RWPE2 (cell line): Measurements from ENCODE around the gene AGPAT1.

Experiments
- ATAC-seq: fragments of 200-7000 bp; cut with Tn5 transposase; 3 replicates; pipeline ENCODE4 v1.9.1; 2021; ENCODE audit warnings: low read depth
- DNase-seq: peaks from one replicate; pipeline ENCODE4 v3.0.0-alpha.2; 2020; ENCODE audit warnings: low spot score
- H3K27ac ChIP-seq: fragments of 450-650 bp; 2 replicates; pipeline ENCODE4 v1.5.1; 2017; ENCODE audit warnings: mild to moderate bottlenecking; ENCODE audit not compliant: poor library complexity, severe bottlenecking
- H3K27me3 ChIP-seq: fragments of 250-450 bp; sonication (Bioruptor Pico); 2 replicates; pipeline ENCODE4 v1.5.1; 2021; ENCODE audit warnings: mild to moderate bottlenecking, moderate library complexity; ENCODE audit not compliant: insufficient read depth, poor library complexity, severe bottlenecking
- H3K36me3 ChIP-seq: fragments of 250-450 bp; sonication (Bioruptor Pico); 2 replicates; pipeline ENCODE4 v1.5.1; 2020; ENCODE audit warnings: low read depth, mild to moderate bottlenecking, moderate library complexity
- H3K4me1 ChIP-seq: fragments of 250-450 bp; sonication (Bioruptor Pico); 2 replicates; pipeline ENCODE4 v1.5.1; 2021; ENCODE audit warnings: mild to moderate bottlenecking, moderate library complexity; ENCODE audit not compliant: insufficient read depth, poor library complexity, severe bottlenecking
- H3K4me3 ChIP-seq: fragments of 250-450 bp; sonication (Bioruptor Pico); 2 replicates; pipeline ENCODE4 v1.5.1; 2021; ENCODE audit warnings: mild to moderate bottlenecking, moderate library complexity; ENCODE audit not compliant: severe bottlenecking
- H3K9me3 ChIP-seq: fragments of 250-450 bp; sonication (Bioruptor Pico); 2 replicates; pipeline ENCODE4 v1.5.1; 2021; ENCODE audit warnings: mild to moderate bottlenecking, moderate library complexity; ENCODE audit not compliant: severe bottlenecking
- CTCF ChIP-seq: fragments of 450-650 bp; IDR thresholded peaks from one replicate; pipeline ENCODE4 v1.5.1; 2017; ENCODE audit warnings: mild to moderate bottlenecking, moderate library complexity; ENCODE audit not compliant: poor library complexity, severe bottlenecking

AGPAT1 gene

GRCh38 chr6:32149932-32150870 lies 25.7 kb downstream of the AGPAT1 start:
- H3K4me1 ChIP-seq = peaks cover 6% of the 10 kb centered on the region
- H3K9me3 ChIP-seq = no peaks in the 10 kb centered on the region
- no peak overlapping the region for H3K4me3 ChIP-seq
- H3K27me3 ChIP-seq = no peaks in the 10 kb centered on the region
- ATAC-seq (no peak), DNase-seq (no peak)
- H3K27ac ChIP-seq = no peak overlapping the region
- TF ChIP-seq CTCF = no peak
- no peaks in the 10 kb centered on the region; the same call in 1 of the 2 replicates for H3K36me3 ChIP-seq

- no peaks in the 10 kb centered on the region for H3K9me3 ChIP-seq
- peak overlapping the region; percentile 20 for H3K4me3 ChIP-seq
- H3K27me3 ChIP-seq = no peaks in the 10 kb centered on the region
- peak; percentile 29 for TF ChIP-seq CTCF
- no peak overlapping the region for H3K27ac ChIP-seq
- ATAC-seq = no peak
- H3K36me3 ChIP-seq = no peaks in the 10 kb centered on the region
- peaks cover 6% of the 10 kb centered on the region for H3K4me1 ChIP-seq
- DNase-seq = no peak
Observed at GRCh38 chr6:32149092-32149755, 26.7 kb downstream of the AGPAT1 start.

GRCh38 chr6:32148289-32149091 lies 27.4 kb downstream of the AGPAT1 start:
- Histone ChIP-seq H3K27ac (no peak overlapping the region), H3K9me3 (no peaks in the 10 kb centered on the region), H3K27me3 (no peaks in the 10 kb centered on the region), H3K4me1 (peaks cover 6% of the 10 kb centered on the region), H3K36me3 (no peaks in the 10 kb centered on the region), H3K4me3 (peak overlapping the region; percentile 20)
- TF ChIP-seq CTCF = peak; percentile 49
- DNase-seq (no peak), ATAC-seq (peak; percentile 71)

GRCh38 chr6:32147401-32148132 lies 28.3 kb downstream of the AGPAT1 start:
- Histone ChIP-seq H3K36me3 (no peaks in the 10 kb centered on the region), H3K27ac (no peak overlapping the region), H3K27me3 (no peaks in the 10 kb centered on the region), H3K9me3 (no peaks in the 10 kb centered on the region), H3K4me3 (no peak overlapping the region), H3K4me1 (peaks cover 6% of the 10 kb centered on the region)
- no peak for ATAC-seq
- no peak for DNase-seq
- no peak for TF ChIP-seq CTCF
